A673 (cell line): Measurements from ENCODE around the gene PAX5.

Experiments
- EZH2 ChIP-seq: fragments of 200-600 bp; sonication (generic); IDR thresholded peaks from 2 replicates; pipeline ENCODE4 v1.6.1; 2017; ENCODE audit warnings: borderline replicate concordance, low read depth, mild to moderate bottlenecking, mixed read lengths, antibody characterized with exemption, low read length; ENCODE audit not compliant: poor library complexity, severe bottlenecking
- TF ChIP-seq, protein P1 (sequence below): fragments of 300-800, 200-600 bp; sonication (generic); conservative IDR thresholded peaks from 2 replicates; pipeline ENCODE4 v1.5.1; 2017; ENCODE audit warnings: low read depth, mild to moderate bottlenecking, antibody characterized with exemption, low read length, moderate library complexity, mixed read lengths

GRCh38 chr9:36802201-36802920, 231.7 kb downstream of the PAX5 start:
- TF ChIP-seq, protein P1, sequence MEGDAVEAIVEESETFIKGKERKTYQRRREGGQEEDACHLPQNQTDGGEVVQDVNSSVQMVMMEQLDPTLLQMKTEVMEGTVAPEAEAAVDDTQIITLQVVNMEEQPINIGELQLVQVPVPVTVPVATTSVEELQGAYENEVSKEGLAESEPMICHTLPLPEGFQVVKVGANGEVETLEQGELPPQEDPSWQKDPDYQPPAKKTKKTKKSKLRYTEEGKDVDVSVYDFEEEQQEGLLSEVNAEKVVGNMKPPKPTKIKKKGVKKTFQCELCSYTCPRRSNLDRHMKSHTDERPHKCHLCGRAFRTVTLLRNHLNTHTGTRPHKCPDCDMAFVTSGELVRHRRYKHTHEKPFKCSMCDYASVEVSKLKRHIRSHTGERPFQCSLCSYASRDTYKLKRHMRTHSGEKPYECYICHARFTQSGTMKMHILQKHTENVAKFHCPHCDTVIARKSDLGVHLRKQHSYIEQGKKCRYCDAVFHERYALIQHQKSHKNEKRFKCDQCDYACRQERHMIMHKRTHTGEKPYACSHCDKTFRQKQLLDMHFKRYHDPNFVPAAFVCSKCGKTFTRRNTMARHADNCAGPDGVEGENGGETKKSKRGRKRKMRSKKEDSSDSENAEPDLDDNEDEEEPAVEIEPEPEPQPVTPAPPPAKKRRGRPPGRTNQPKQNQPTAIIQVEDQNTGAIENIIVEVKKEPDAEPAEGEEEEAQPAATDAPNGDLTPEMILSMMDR, result no peak
- TF ChIP-seq EZH2, result no peak
